Neural cell (in vitro differentiated cells): ENCODE measurements around the gene LRRC14B. TPM values are rescaled to one million over a fixed set of nuclear protein-coding genes. Genes with fewer than 3 reads are reported as not detected.
"Not testable (repeated sequence)": the region's sequence is repeated elsewhere in the genome, so short reads cannot be mapped to it uniquely, and the experiment has no call there.

Source experiments
- H2AFZ ChIP-seq: fragments of 200-600, 300-800 bp; sonication (generic), shearing (Covaris generic); 2 replicates; pipeline ENCODE4 v1.6.0; 2014; ENCODE audit warnings: low read depth, mild to moderate bottlenecking, antibody characterized with exemption, low read length, moderate library complexity
- H3F3A ChIP-seq: fragments of 200-600 bp; shearing (Covaris generic); 2 replicates; pipeline ENCODE4 v1.6.1; 2016; ENCODE audit warnings: mild to moderate bottlenecking, moderate library complexity, mixed read lengths, antibody characterized with exemption, low read length; ENCODE audit not compliant: insufficient read depth, poor library complexity, severe bottlenecking
- H3K27ac ChIP-seq: fragments of 200-600, 300-800 bp; sonication (generic), shearing (Covaris generic); 2 replicates; pipeline ENCODE4 v1.5.1; 2014; ENCODE audit warnings: mild to moderate bottlenecking, low read length, moderate library complexity
- H3K27me3 ChIP-seq: fragments of 300-800, 200-600 bp; sonication (generic), shearing (Covaris generic); 2 replicates; pipeline ENCODE4 v1.6.0; 2014; ENCODE audit warnings: mild to moderate bottlenecking, low read depth, low read length, moderate library complexity; ENCODE audit not compliant: insufficient read depth
- H3K36me3 ChIP-seq: fragments of 300-800, 200-600 bp; sonication (generic), shearing (Covaris generic); 2 replicates; pipeline ENCODE4 v1.5.1; 2014; ENCODE audit warnings: mild to moderate bottlenecking, antibody characterized with exemption, low read length, moderate library complexity; ENCODE audit not compliant: insufficient read depth
- H3K4me2 ChIP-seq: fragments of 300-800, 200-600 bp; sonication (generic), shearing (Covaris generic); 2 replicates; pipeline ENCODE4 v1.6.0; 2014; ENCODE audit warnings: mild to moderate bottlenecking, low read length
- H3K4me3 ChIP-seq: fragments of 300-800, 200-600 bp; sonication (generic), shearing (Covaris generic); 2 replicates; pipeline ENCODE4 v1.5.1; 2014; ENCODE audit warnings: mild to moderate bottlenecking, low read length, moderate library complexity
- H3K79me2 ChIP-seq: fragments of 200-600 bp; shearing (Covaris generic); replicated peaks from 2 replicates; pipeline ENCODE4 v1.6.0; 2014; ENCODE audit warnings: mild to moderate bottlenecking, low read length, moderate library complexity; ENCODE audit not compliant: insufficient read depth
- H3K9ac ChIP-seq: fragments of 300-800, 200-600 bp; sonication (generic), shearing (Covaris generic); 2 replicates; pipeline ENCODE4 v1.6.1; 2016; ENCODE audit warnings: mild to moderate bottlenecking, low read length, mixed read lengths
- H3K9me2 ChIP-seq: fragments of 200-600 bp; shearing (Covaris generic); 2 replicates; pipeline ENCODE4 v1.6.1; 2016; ENCODE audit warnings: mild to moderate bottlenecking, low read length, mixed read lengths; ENCODE audit not compliant: insufficient read depth
- H3K9me3 ChIP-seq: fragments of 200-600, 300-800 bp; sonication (generic), shearing (Covaris generic); 2 replicates; pipeline ENCODE4 v1.6.1; 2016; ENCODE audit warnings: mild to moderate bottlenecking, mixed run types, low read length, moderate library complexity, mixed read lengths
- H4K20me1 ChIP-seq: fragments of 200-600 bp; shearing (Covaris generic); 2 replicates; pipeline ENCODE4 v1.6.1; 2016; ENCODE audit warnings: mild to moderate bottlenecking, mixed run types; ENCODE audit not compliant: insufficient read depth
- EP300 ChIP-seq: fragments of 450-650 bp; conservative IDR thresholded peaks from 2 replicates; pipeline ENCODE4 v1.6.1; 2014; ENCODE audit warnings: antibody characterized with exemption, mild to moderate bottlenecking, moderate library complexity; ENCODE audit not compliant: poor library complexity, severe bottlenecking
- EZH2 ChIP-seq: fragments of 200-600, 300-800 bp; shearing (Covaris generic), sonication (generic); IDR thresholded peaks from 2 replicates; pipeline ENCODE4 v1.6.1; 2014; ENCODE audit warnings: antibody characterized with exemption, low read length, borderline replicate concordance, mild to moderate bottlenecking; ENCODE audit not compliant: insufficient read depth, poor library complexity, severe bottlenecking
- MXI1 ChIP-seq: fragments of 450-650 bp; conservative IDR thresholded peaks from 2 replicates; pipeline ENCODE4 v1.6.1; 2014; ENCODE audit warnings: antibody characterized with exemption, mild to moderate bottlenecking; ENCODE audit not compliant: poor library complexity, severe bottlenecking
- POLR2AphosphoS5 ChIP-seq: IDR thresholded peaks from 2 replicates; pipeline ENCODE4 v1.6.1; 2012
- RAD21 ChIP-seq: fragments of 450-650 bp; conservative IDR thresholded peaks from 2 replicates; pipeline ENCODE4 v1.6.1; 2014; ENCODE audit warnings: antibody characterized with exemption, mild to moderate bottlenecking, moderate library complexity
- SMC3 ChIP-seq: fragments of 450-650 bp; conservative IDR thresholded peaks from 2 replicates; pipeline ENCODE4 v1.6.1; 2014; ENCODE audit warnings: antibody characterized with exemption, mild to moderate bottlenecking, moderate library complexity; ENCODE audit not compliant: poor library complexity
- TAF1 ChIP-seq: IDR thresholded peaks from 2 replicates; pipeline ENCODE4 v1.6.1; 2012; ENCODE audit warnings: low read depth
- polyA plus RNA-seq: library from polyadenylated mRNA; depleted of rRNA; stranded (reverse); fragments of >200 nt; gene quantifications from 2 replicates; pipeline ENCODE4 v1.2.3, GENCODE V29; 2014
- TF ChIP-seq, protein P1 (sequence below): fragments of 450-650 bp; IDR thresholded peaks from 2 replicates; pipeline ENCODE4 v1.5.1; 2014; ENCODE audit warnings: antibody characterized with exemption, mild to moderate bottlenecking, moderate library complexity; ENCODE audit not compliant: poor library complexity, severe bottlenecking
- TF ChIP-seq, protein P2 (sequence below): IDR thresholded peaks from 2 replicates; pipeline ENCODE4 v1.6.1; 2012; ENCODE audit warnings: borderline replicate concordance

The LRRC14B gene
- polyA plus RNA-seq, 1 donor from 2014 or later = not detected

DNA sequence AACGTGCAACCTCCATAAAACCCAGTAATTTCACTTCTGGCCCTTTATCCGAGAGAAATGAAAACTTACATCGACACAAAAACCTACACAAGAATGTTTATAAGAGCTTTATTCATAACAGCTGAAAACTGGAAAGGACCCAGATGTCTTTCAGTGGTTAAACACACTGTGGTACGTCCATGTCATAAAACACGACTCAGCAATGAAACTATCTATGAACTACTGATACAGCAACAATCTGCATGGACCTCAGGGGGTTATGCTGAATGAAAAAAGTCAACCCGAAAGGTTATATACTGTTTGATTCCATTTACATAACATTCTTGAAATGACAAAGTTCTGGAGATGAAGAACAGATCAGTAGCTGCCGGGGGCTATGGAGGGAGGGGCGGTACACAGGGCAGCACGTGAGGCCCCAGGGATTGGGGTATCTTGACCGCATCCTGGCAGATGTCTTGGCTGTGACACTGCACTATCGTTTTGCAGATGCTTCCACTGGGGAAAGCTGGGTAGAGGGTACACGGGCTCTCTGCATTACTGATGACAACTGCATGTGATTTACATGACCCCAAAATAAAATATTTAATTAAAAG, 22.6 kb downstream of the LRRC14B start:
- Histone ChIP-seq H3K36me3 (no peaks in the 10 kb centered on the region), H3K9me2 (no peaks in the 10 kb centered on the region), H3K27me3 (no peaks in the 10 kb centered on the region), H3K9me3 (no peaks in the 10 kb centered on the region), H3K4me2 (no peak overlapping the region), H3K79me2 (peaks cover 17% of the 10 kb centered on the region), H3K4me3 (no peak overlapping the region), H3F3A (no peaks in the 10 kb centered on the region), H3K9ac (no peak overlapping the region), H2AFZ (no peak overlapping the region), H4K20me1 (no peaks in the 10 kb centered on the region), H3K27ac (no peak overlapping the region)
- TF ChIP-seq MXI1 (no peak), SMC3 (no peak), EZH2 (no peak), POLR2AphosphoS5 (no peak), EP300 (no peak), TAF1 (no peak), RAD21 (no peak)
- TF ChIP-seq, protein P1, sequence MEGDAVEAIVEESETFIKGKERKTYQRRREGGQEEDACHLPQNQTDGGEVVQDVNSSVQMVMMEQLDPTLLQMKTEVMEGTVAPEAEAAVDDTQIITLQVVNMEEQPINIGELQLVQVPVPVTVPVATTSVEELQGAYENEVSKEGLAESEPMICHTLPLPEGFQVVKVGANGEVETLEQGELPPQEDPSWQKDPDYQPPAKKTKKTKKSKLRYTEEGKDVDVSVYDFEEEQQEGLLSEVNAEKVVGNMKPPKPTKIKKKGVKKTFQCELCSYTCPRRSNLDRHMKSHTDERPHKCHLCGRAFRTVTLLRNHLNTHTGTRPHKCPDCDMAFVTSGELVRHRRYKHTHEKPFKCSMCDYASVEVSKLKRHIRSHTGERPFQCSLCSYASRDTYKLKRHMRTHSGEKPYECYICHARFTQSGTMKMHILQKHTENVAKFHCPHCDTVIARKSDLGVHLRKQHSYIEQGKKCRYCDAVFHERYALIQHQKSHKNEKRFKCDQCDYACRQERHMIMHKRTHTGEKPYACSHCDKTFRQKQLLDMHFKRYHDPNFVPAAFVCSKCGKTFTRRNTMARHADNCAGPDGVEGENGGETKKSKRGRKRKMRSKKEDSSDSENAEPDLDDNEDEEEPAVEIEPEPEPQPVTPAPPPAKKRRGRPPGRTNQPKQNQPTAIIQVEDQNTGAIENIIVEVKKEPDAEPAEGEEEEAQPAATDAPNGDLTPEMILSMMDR = no peak
- TF ChIP-seq, protein P2, sequence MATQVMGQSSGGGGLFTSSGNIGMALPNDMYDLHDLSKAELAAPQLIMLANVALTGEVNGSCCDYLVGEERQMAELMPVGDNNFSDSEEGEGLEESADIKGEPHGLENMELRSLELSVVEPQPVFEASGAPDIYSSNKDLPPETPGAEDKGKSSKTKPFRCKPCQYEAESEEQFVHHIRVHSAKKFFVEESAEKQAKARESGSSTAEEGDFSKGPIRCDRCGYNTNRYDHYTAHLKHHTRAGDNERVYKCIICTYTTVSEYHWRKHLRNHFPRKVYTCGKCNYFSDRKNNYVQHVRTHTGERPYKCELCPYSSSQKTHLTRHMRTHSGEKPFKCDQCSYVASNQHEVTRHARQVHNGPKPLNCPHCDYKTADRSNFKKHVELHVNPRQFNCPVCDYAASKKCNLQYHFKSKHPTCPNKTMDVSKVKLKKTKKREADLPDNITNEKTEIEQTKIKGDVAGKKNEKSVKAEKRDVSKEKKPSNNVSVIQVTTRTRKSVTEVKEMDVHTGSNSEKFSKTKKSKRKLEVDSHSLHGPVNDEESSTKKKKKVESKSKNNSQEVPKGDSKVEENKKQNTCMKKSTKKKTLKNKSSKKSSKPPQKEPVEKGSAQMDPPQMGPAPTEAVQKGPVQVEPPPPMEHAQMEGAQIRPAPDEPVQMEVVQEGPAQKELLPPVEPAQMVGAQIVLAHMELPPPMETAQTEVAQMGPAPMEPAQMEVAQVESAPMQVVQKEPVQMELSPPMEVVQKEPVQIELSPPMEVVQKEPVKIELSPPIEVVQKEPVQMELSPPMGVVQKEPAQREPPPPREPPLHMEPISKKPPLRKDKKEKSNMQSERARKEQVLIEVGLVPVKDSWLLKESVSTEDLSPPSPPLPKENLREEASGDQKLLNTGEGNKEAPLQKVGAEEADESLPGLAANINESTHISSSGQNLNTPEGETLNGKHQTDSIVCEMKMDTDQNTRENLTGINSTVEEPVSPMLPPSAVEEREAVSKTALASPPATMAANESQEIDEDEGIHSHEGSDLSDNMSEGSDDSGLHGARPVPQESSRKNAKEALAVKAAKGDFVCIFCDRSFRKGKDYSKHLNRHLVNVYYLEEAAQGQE = no peak

- H3F3A ChIP-seq, H2AFZ ChIP-seq, H3K4me2 ChIP-seq, H3K36me3 ChIP-seq, H3K27me3 ChIP-seq, H3K9ac ChIP-seq, H4K20me1 ChIP-seq, H3K9me2 ChIP-seq, H3K27ac ChIP-seq, H3K9me3 ChIP-seq, H3K4me3 ChIP-seq: not testable (repeated sequence)
- H3K79me2 ChIP-seq = peaks cover 23% of the 10 kb centered on the region
Measured at GRCh38 chr5:215256-215655, 24.0 kb downstream of the LRRC14B start.

- H3K36me3 ChIP-seq = not testable (repeated sequence)
Measured at GRCh38 chr5:216076-216475, 24.8 kb downstream of the LRRC14B start.

More at GRCh38 chr5:216076-216475, 24.8 kb downstream of the LRRC14B start:
- H3K4me3 ChIP-seq, H3K9me3 ChIP-seq, H3K4me2 ChIP-seq, H2AFZ ChIP-seq, H3K27ac ChIP-seq, H3K9ac ChIP-seq, H3K9me2 ChIP-seq, H4K20me1 ChIP-seq, H3F3A ChIP-seq, H3K27me3 ChIP-seq: not testable (repeated sequence)
- H3K79me2 ChIP-seq = peaks cover 27% of the 10 kb centered on the region
